ENCODE results near the gene OGFOD1. TPM values are rescaled to one million over a fixed set of nuclear protein-coding genes. Genes with fewer than 3 reads are reported as not detected.
A peak's percentile ranks its signal among the peaks of the same experiment; 100 is the strongest.

OGFOD1 gene
- 10 to 100 TPM; 28.4 to 75.3 (median 58.7) TPM for total RNA-seq

GRCh38 chr16:56450986-56451752 lies at the start of gene OGFOD1, which contains the start of gene NUDT21:
Gene OGFOD1 (plus strand): TSS chr16:56451554. CDS start chr16:56451613, 59 bp downstream.
Gene NUDT21 (minus strand): TSS chr16:56451332. CDS start chr16:56451202, 130 bp downstream.
- no peak for TF ChIP-seq CTCF (IDR thresholded peaks at IDR 0.05)
- peak in 1 of 2 donors; percentile 87 for TF ChIP-seq POLR2A (IDR thresholded peaks at IDR 0.05)
- intact Hi-C loops (cut with DNase I), result no loop called here
- Histone ChIP-seq H3K36me3 (peaks cover 4 to 8% of the 10 kb centered on the region in 2 donors), H3K27ac (peak within 1 kb of the TSS; percentile 55 to 71 (median 71)), H3K4me1 (peaks cover 22 to 24% of the 10 kb centered on the region in 2 donors), H3K9me3 (no peaks in the 10 kb centered on the region), H3K4me3 (replicated peaks in 1 of 3) (peak within 1 kb of the TSS; percentile 50 to 99 (median 86)), H3K27me3 (no peaks in the 10 kb centered on the region)
- DNase-seq, result peak; percentile 95 to 96
- 1 to 2% methylated on average over 44 to 54 of the region's 56 CpGs for WGBS, 2 donors

- Histone ChIP-seq H3K36me3 (peaks cover 44 to 46% of the 10 kb centered on the region in 2 donors), H3K9me3 (no peaks in the 10 kb centered on the region), H3K4me1 (no peaks in the 10 kb centered on the region), H3K27ac (no peak overlapping the region), H3K27me3 (no peaks in the 10 kb centered on the region), H3K4me3 (replicated peaks in 1 of 3) (no peak overlapping the region)
- TF ChIP-seq POLR2A (IDR thresholded peaks at IDR 0.05) (no peak), CTCF (IDR thresholded peaks at IDR 0.05) (no peak)
- intact Hi-C loops (cut with DNase I), result no loop called here
- no peak for DNase-seq
- WGBS, 2 donors, result 67 to 82% methylated on average over 4 of the region's 4 CpGs
Measured at GRCh38 chr16:56405977-56406672, 45.2 kb upstream of the OGFOD1 start.

GRCh38 chr16:56408379-56409098 lies 42.8 kb upstream of the OGFOD1 start:
- no peaks in the 10 kb centered on the region for H3K27me3 ChIP-seq
- TF ChIP-seq CTCF (IDR thresholded peaks at IDR 0.05) (no peak), POLR2A (IDR thresholded peaks at IDR 0.05) (no peak)
- no peak for DNase-seq
- intact Hi-C loops (cut with DNase I), result no loop called here
- peaks cover 0 to 5% of the 10 kb centered on the region in 2 donors for H3K4me1 ChIP-seq
- H3K36me3 ChIP-seq, result peaks cover 22 to 24% of the 10 kb centered on the region in 2 donors
- H3K27ac ChIP-seq, result no peak overlapping the region
- H3K9me3 ChIP-seq, result no peaks in the 10 kb centered on the region
- 83 to 88% methylated on average over 7 of the region's 7 CpGs for WGBS, 2 donors
- H3K4me3 ChIP-seq (replicated peaks in 1 of 3), result no peak overlapping the region

GRCh38 chr16:56409195-56409594 lies 42.2 kb upstream of the OGFOD1 start:
- WGBS, 2 donors, result 47 to 79% methylated on average over 4 of the region's 4 CpGs
- peaks cover 21 to 22% of the 10 kb centered on the region in 2 donors for H3K36me3 ChIP-seq
- intact Hi-C loops (cut with DNase I), result no loop called here

More at GRCh38 chr16:56409195-56409594, 42.2 kb upstream of the OGFOD1 start:
- no peak overlapping the region for H3K4me3 ChIP-seq (replicated peaks in 1 of 3)
- no peak for TF ChIP-seq POLR2A (IDR thresholded peaks at IDR 0.05)
- TF ChIP-seq CTCF (IDR thresholded peaks at IDR 0.05), result no peak
- no peak overlapping the region for H3K27ac ChIP-seq
- H3K9me3 ChIP-seq, result no peaks in the 10 kb centered on the region
- H3K27me3 ChIP-seq, result no peaks in the 10 kb centered on the region
- DNase-seq, result no peak
- H3K4me1 ChIP-seq, result peaks cover 0 to 5% of the 10 kb centered on the region in 2 donors
